Measurements from ENCODE around the gene KRTAP10-4.

KRTAP10-4 gene

DNA sequence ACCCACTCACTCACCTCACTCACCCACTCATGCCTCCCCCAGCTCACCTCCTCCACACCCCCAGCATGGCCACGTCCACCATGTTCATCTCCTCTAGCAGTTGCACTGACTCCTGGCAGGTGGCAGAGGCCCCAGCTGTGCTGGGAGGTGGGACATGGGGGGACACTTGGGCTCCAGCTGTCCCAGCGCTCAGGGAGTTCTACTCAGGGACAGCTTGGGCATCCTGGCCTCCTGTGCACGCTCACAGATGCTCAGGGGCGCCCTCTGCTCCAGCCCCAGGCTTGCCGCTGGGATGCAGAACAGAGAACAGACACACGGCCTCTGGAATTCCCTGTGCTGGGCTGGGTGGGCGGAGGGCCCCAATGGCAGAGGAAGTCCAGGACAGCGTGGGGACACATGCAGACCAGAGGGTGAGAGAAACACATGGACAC is 43.6 kb downstream of the KRTAP10-4 start:
- DNase-seq (ENCODE audit: low spot score) = no peak

GRCh38 chr21:44618504-44618903 is 45.0 kb downstream of the KRTAP10-4 start:
- peak; percentile 46 for DNase-seq (ENCODE audit: low spot score)

GRCh38 chr21:44618909-44619308 is 45.4 kb downstream of the KRTAP10-4 start:
- DNase-seq (ENCODE audit: low spot score) = no peak

DNA sequence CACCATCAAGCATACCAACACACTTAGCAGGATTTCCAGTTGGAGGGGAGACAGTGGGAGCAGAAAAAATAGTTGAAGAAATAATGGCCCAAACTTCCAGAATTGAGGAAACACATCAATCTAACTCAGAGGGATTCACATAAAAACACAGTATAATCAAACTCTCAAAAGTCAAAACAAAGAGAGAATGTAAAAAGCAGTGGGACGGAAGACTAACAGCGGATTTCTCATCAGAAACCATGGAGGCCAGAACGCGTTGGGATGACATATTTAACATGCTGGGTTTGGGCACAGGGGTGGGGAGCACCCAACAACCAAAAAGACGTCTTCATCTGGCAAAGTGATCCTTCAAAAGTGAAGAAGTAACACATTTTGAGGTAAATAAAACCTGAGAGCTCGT is 46.4 kb downstream of the KRTAP10-4 start:
- DNase-seq (ENCODE audit: low spot score) = no peak

- DNase-seq (ENCODE audit: low spot score) = no peak
These were observed 50.0 kb downstream of the KRTAP10-4 start for GRCh38 chr21:44623575-44623974.

Measured in RKO (cell line).